OCI-LY7 (cell line): Measurements from ENCODE around the gene LRRFIP2.

ENCODE experiments used
- EZH2phosphoT487 ChIP-seq: fragments of 200-600 bp; sonication (generic); IDR thresholded peaks from 2 replicates; pipeline ENCODE4 v1.6.1; 2018; ENCODE audit warnings: low read depth, borderline replicate concordance, mild to moderate bottlenecking, mixed run types, antibody characterized with exemption, low read length, moderate library complexity, mixed read lengths
- TF ChIP-seq, protein P1 (sequence below): fragments of 200-600 bp; sonication (generic); conservative IDR thresholded peaks from 2 replicates; pipeline ENCODE4 v1.5.1; 2014; ENCODE audit warnings: mild to moderate bottlenecking, antibody characterized with exemption, low read length, moderate library complexity, mixed read lengths

DNA sequence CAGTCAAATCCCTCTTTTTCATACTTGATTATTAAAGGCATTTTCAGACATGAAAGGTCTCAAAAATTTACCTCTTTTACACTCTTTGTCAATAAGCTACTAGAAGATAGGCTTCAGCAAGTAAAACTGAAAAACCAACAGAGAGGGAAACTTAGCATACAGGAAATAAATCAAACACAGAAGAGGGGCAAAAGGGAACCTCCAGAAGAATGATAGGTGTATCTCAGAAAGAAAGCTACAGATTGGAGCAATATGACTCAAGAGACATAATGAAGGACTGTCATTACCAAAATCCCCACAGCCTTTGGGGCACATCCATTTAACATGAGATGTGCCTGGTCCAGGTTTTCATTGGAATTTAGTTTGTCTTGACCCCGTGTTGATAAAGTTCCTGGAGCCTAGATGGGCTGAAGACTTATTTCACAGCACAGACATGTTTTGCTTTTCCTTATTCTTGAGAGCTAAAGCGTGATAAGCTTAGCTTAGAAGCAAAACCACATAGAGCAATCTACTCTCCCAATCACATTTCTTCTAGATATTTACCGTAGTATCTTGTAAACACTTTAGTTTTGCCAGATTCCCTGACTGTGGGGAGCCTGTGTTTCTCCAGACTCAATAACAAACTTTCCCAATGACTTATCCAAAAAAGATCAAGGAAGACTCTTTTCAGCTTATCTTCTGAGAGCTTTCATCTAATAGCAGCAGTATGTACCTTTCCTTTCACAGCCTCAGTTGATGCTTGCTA lies 11.7 kb downstream of the LRRFIP2 start:
- TF ChIP-seq, protein P1, sequence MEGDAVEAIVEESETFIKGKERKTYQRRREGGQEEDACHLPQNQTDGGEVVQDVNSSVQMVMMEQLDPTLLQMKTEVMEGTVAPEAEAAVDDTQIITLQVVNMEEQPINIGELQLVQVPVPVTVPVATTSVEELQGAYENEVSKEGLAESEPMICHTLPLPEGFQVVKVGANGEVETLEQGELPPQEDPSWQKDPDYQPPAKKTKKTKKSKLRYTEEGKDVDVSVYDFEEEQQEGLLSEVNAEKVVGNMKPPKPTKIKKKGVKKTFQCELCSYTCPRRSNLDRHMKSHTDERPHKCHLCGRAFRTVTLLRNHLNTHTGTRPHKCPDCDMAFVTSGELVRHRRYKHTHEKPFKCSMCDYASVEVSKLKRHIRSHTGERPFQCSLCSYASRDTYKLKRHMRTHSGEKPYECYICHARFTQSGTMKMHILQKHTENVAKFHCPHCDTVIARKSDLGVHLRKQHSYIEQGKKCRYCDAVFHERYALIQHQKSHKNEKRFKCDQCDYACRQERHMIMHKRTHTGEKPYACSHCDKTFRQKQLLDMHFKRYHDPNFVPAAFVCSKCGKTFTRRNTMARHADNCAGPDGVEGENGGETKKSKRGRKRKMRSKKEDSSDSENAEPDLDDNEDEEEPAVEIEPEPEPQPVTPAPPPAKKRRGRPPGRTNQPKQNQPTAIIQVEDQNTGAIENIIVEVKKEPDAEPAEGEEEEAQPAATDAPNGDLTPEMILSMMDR = no peak
- TF ChIP-seq EZH2phosphoT487 = no peak
